CD4-positive, alpha-beta T cell treated with Interleukin-4 for 4 hours (primary cell): ENCODE results near the gene LEFTY2.
A peak's percentile ranks its signal among the peaks of the same experiment; 100 is the strongest.

Experiments used
- DNase-seq: peaks from one replicate; pipeline ENCODE4 v3.0.0-alpha.2; 2020

The LEFTY2 gene

GRCh38 chr1:225928186-225929175, 12.5 kb downstream of the LEFTY2 start:
- DNase-seq = peak; percentile 10

- DNase-seq = no peak
These were observed 14.4 kb downstream of the LEFTY2 start for GRCh38 chr1:225926551-225927113.

DNA sequence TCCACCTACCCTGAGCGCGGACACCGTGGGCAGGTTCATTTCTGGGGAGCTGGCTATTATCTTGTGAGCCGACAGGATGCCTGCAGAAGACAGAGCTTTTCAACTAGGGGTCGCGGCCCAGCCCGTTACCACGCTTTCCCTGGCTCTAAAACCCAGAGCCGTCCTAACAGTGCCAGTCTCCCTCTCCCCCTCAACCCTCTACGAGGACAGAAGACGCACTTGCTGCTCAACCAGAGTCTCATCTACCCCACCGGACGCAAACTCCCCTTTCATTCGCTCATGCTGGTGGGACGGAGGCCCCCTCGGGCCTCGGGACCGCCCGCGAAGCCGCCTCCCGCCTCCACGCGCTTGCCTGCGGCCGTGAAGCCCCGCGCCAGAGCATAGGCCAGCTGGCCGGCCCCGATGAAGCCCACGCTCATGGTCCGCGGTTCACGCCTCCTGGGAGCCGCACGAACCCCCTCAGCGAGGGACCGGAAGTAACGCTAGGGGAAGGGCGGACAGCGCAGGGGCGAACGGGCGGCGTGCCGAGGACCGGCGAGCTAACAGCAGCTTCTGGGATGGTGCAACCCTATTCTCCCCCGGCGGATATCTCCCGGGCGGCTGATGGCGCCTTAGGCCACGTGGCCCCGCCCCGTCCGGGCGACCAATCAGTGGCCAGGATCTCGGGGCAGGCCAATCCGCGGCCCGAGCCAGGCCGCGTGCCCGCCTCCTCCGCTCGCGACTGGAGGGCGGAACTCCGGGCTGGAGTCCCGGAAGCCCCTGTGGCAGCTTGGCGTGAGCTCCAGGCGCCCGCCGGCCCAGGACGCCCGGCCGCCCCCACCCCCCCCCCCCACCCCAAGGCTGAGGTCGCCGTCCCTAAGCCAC, 17.1 kb downstream of the LEFTY2 start, which contains the start of gene PYCR2:
Gene PYCR2, minus strand, starts transcription at position 559 of the 864 bp plus-strand sequence. Its CDS starts 140 bp downstream, at position 419.
- peak; percentile 93 for DNase-seq

DNA sequence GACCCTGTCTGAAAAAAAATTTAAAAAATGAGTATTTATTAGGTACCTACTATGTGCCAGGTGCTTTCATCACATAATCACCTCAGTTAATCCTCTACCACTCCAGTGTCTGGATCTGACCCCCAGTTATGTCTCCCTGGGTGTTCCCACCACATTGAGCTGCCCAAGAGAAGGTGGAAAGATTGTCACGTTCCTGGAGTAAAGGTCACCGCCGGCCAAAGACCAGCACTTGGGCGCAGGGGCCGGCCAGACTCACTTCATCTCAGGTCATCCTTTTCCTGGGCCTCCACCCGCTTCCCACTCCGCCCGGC, 17.7 kb downstream of the LEFTY2 start:
- no peak for DNase-seq

- DNase-seq = no peak
These were observed 19.0 kb downstream of the LEFTY2 start for GRCh38 chr1:225921734-225922709.

DNA sequence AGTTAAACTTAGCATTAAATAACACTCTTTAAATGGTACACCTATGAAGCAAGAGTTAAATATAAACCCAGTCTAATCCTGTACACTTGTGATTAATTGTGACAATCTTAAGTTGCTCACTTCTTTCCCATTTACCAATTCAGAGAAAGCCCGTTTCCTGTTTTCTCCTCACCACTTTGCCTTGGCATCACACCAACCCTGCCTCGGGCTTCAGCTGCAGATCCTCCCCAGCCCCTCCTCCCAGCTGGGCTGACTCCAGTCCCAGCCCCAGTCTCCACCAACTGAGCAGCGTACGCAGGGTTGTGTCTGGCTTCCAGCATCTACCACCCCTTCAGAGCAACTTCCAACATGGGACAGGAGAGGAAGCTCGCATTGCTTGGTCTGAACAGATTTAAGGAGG, 21.1 kb downstream of the LEFTY2 start:
- peak; percentile 11 for DNase-seq

DNA sequence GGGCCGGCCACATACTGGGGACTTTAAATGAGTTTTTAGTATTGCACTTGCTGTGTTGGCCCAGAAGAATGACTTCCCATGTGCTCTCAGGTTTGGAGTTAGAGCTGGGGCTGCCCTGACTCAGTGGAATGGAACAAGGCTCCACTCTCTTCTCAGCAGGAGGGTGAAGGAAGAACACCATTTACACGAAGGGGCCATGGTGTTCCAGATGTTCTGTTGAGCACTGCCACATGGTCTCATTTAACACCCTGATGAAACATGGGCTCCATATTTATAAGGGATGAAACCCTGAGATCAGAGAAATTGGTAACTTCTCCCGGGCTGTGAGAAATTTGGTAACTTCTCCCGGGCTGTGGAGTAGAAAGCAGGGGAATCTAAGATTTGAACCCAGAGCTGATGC, 22.7 kb downstream of the LEFTY2 start:
- DNase-seq = no peak

DNA sequence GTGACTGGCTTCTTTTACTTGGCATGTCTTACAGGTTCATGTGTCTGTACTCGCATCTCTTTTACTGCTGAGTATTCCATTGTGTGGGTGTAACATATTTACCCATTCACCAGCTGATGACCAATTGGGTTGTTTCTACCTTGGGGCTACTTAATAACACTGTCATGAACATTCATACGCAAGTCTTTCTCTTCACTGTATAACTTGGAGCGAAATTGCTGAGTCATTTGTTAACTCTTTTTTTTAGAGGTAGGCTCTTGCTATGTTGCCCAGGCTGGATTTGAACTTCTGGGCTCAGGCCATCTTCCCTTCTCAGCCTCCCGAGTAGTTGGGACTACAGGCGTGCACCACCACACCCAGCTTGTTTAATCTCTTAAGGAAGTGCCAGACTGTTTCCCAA, 23.5 kb downstream of the LEFTY2 start:
- DNase-seq = no peak

GRCh38 chr1:225917101-225917500, 23.9 kb downstream of the LEFTY2 start:
- DNase-seq = no peak

- no peak for DNase-seq
These were observed 25.5 kb downstream of the LEFTY2 start for GRCh38 chr1:225915538-225915991.

- no peak for DNase-seq
These were observed 26.1 kb downstream of the LEFTY2 start for GRCh38 chr1:225914947-225915346.

GRCh38 chr1:225914391-225914790, 26.6 kb downstream of the LEFTY2 start:
- DNase-seq = no peak

DNA sequence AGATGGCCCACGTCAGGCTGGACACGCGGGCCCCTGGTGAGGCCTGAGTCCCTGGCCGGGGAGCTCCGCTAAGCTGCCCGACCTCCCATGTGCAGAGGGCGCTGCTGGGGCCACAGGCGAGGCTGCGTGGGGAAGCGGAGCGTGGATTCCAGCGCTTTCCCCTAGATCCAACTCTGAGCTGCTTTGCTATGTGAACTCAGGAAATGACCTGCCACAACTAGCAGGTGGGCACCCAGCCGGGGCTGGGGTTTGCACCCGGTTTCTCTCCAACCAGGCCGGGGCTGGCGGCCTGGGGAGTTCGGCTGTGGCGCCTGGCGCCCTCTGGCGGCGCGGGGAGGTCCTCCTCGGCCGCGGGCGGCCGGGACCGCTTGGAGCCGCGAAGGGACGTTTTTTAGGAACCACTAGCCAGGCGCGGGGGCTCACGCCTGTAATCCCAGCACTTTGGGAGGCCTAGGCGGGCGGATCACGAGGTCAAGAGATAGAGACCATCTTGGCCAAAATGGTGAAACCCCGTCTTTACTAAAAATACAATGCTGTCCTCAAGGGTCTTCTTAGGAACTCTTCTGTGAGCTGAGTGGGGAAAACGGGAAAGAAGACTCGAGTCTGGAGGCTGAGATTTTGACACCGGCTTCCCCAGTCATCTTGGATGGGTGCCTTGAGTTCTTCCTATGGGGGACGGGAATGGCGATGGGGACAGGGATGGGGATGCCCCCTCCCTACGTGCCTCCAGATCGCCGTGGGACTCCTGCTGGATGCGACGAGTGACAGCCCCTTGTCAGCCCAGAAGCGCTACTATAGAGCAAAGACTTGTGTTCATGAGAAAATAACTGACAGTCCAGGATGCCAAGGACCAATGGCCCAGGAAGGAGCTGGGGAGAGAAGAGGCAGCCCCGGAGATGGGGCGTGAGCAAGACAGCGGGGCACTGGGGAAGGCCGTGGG, 29.6 kb downstream of the LEFTY2 start:
- DNase-seq = peak; percentile 48

GRCh38 chr1:225909477-225909876, 31.5 kb downstream of the LEFTY2 start:
- no peak for DNase-seq

DNA sequence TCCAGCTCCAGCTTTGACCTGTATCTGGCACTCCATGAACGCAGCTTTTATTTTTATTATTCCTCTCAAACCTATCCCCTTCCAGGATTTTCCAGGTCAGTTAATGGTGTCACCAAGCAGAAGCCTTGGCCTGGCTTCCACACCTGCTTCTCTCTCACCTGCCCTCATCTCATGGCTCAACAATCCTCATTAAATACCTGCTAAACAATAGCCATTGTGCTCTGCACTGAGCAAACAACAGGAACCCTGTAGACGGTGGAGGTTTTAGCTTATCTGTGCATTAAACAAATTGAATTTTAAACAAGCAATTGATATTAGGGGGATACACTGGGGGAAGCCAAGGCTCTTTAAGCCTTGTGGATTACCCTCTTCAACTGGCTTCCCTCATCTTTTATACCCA, 32.2 kb downstream of the LEFTY2 start:
- no peak for DNase-seq

DNA sequence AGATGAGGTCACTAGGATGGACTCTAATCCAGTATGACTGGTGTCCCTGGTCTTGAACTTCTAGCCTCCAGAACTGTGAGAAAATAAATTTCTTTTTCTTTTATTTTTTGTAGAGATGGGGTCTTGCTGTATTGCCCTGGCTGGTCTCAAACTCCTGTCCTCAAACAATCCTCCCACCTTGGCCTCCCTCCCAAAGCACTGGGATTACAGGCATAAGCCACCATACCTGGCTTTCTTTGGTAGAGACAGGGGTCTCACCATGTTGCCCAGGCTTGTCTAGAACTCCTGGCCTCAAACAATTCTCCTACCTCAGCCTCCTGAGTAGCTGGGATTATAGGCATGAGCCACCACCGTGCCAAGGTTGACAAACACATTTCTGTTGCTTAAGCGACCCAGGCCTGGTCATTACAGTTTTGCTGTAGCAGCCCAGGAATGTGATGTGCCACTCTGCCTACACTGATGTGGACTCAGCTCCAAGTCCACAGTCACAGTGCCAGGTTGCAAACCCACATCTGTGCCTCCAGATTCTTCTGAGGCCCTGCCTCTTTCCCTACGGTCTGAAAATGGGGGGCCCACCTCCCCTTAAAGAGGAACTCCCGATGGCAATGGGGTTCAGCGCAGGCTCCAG, 32.9 kb downstream of the LEFTY2 start:
- no peak for DNase-seq

- DNase-seq = no peak
These were observed 33.7 kb downstream of the LEFTY2 start for GRCh38 chr1:225907341-225907740.

DNA sequence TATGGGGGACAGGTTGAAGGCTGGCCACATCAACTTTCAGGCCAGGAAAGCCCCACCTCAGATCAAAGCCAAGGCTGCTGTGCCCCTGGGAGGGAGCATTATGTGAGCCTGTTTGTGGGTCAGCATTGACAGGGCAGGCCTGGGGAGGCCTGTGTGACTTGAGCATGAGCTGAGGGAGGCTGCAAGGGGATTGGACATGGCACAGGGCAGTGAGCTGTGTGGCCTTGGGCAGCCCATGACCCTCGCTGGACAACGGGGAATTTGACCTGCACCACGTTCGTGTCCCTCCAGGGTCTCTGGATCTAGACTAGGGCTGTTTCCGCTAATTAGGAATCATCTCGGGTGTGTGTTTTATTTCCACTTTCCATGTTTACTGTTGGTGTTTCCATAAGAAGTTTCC, 34.6 kb downstream of the LEFTY2 start:
- no peak for DNase-seq

DNA sequence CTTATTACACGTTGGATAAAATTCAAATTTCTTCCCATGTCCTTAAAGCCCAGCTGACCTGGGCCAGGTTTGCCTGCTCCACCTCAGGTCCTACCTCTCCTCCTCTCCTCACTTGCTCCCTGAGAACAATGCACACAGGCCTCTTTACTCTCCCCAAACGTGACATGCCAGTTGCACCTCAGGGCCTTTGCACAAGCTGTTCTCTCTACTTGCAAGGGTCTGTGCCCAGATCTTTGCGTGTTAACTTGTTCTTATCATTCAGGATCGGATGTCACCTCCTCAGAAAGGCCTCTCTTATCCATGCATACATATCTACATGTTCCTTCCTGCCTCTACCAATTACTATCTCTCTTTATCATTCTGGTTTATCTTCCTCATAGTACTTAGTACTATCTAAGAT, 37.4 kb downstream of the LEFTY2 start:
- DNase-seq = no peak
